Common myeloid progenitor, CD34-positive (primary cell): ENCODE measurements around the gene FIGLA.
A peak's percentile ranks its signal among the peaks of the same experiment; 100 is the strongest.

Source experiments
- CTCF ChIA-PET: fragments of 350-600 bp; sonication (Branson Sonifier 250); formaldehyde crosslinking; loops from one replicate; lab custom pipeline; 2021; ENCODE audit warnings: antibody characterized with exemption; lab: Charles Lee
- POLR2A ChIA-PET: fragments of 350-600 bp; sonication (Branson Sonifier 250); formaldehyde crosslinking; loops from one replicate; lab custom pipeline; 2021; ENCODE audit warnings: antibody characterized with exemption; lab: Charles Lee
- DNase-seq, 3 donors: peaks; one replicate each; pipeline versions ENCODE4 v3.0.0 to v3.0.0-alpha.2; 2013
- H3K27ac ChIP-seq, 2 experiments: 1 replicate in 1 of 2; 2 replicates in 1 of 2; pipeline ENCODE4 v1.7.0; 2013; ENCODE audit warnings: inconsistent platforms in 2 of 2, low read length in 2 of 2, mild to moderate bottlenecking in 2 of 2, low read depth in 1 of 2, moderate library complexity in 1 of 2; ENCODE audit not compliant: severe bottlenecking in 2 of 2, insufficient read depth in 1 of 2, poor library complexity in 1 of 2
- H3K27me3 ChIP-seq, 5 experiments: replicated peaks in 2 of 5; 1 replicate in 3 of 5; 2 replicates in 2 of 5; pipeline versions ENCODE4 v1.6.1 to v1.7.0; 2013; ENCODE audit warnings: low read length in 4 of 5, mild to moderate bottlenecking in 2 of 5, moderate library complexity in 2 of 5, inconsistent platforms in 1 of 5; ENCODE audit not compliant: insufficient read depth in 5 of 5, control insufficient read depth in 4 of 5
- H3K36me3 ChIP-seq, 4 experiments: 1 replicate in 2 of 4; 2 replicates in 2 of 4; pipeline versions ENCODE4 v1.6.1 to v1.7.0; 2013; ENCODE audit warnings: low read length in 3 of 4, control low read depth in 1 of 4, mild to moderate bottlenecking in 1 of 4; ENCODE audit not compliant: control insufficient read depth in 4 of 4, insufficient read depth in 4 of 4
- H3K4me1 ChIP-seq, 4 experiments: 1 replicate in 3 of 4; 2 replicates in 1 of 4; pipeline versions ENCODE4 v1.6.1 to v1.7.1; 2013; ENCODE audit warnings: low read length in 3 of 4, mild to moderate bottlenecking in 3 of 4, control low read depth in 1 of 4, inconsistent platforms in 1 of 4, moderate library complexity in 1 of 4; ENCODE audit not compliant: control insufficient read depth in 4 of 4, insufficient read depth in 4 of 4; ENCODE audit errors: control extremely low read depth in 1 of 4
- H3K4me3 ChIP-seq, 7 experiments: 1 replicate in 4 of 7; 2 replicates in 3 of 7; pipeline versions ENCODE4 v1.5.1 to v1.7.0; 2013; ENCODE audit warnings: mild to moderate bottlenecking in 7 of 7, low read length in 6 of 7, moderate library complexity in 6 of 7, inconsistent platforms in 2 of 7, low read depth in 2 of 7, control low read depth in 1 of 7; ENCODE audit not compliant: insufficient read depth in 4 of 7, control insufficient read depth in 1 of 7; ENCODE audit errors: extremely low read depth in 1 of 7
- H3K9me3 ChIP-seq, 5 experiments: 1 replicate in 4 of 5; 2 replicates in 1 of 5; pipeline versions ENCODE4 v1.6.1 to v1.7.1; 2013; ENCODE audit warnings: low read length in 4 of 5, mild to moderate bottlenecking in 2 of 5, inconsistent platforms in 1 of 5, low read depth in 1 of 5, moderate library complexity in 1 of 5; ENCODE audit not compliant: control insufficient read depth in 4 of 5, insufficient read depth in 2 of 5; ENCODE audit errors: control extremely low read depth in 1 of 5
- WGBS: methylation state at CpG from one replicate; pipeline ENCODE4 v1.1.5; 2013; ENCODE audit not compliant: insufficient coverage; 5-methylcytosine and 5-hydroxymethylcytosine counted together

The FIGLA gene

DNA sequence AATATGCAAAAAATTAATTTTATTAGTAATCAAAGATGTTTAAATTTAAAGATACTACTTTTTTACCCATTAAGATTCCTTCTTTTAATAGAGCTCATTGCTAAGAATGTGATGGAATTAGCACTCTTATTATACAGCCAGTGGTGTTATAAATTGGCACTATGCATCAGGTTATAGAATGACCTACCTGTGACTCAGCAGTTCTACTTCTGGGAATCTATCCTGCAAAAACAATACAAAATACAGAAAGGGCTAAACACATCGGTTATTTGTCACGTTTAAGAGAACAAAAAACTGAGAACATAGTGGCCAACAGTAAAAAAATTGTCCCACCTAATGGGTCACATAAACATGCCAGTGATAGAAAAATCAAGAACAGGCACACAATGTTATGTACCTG is 13.0 kb downstream of the FIGLA start:
- H3K27me3 ChIP-seq: peaks cover 4 to 18% (median 11%) of the 10 kb centered on the region in 5 experiments

DNA sequence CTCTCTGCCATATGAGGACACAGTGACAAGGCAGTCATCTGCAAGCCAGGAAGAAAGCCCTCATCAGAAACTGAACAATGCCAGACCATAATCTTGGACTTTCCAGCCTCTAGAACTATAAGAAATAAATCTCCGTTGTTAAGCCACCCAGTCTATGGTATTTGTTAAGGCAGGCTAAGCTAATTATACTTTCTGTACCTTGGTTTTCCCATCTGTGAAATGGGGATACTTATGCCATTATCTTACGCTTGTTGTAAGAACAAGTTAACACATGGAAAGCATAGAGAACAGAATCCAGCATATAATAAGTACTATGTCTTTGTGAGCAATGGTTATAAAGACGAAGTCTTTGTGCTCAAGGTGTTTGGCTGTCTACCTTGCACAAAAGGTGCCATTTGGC is 14.2 kb downstream of the FIGLA start:
- no peak for DNase-seq
- POLR2A ChIA-PET: no interaction called here
- H3K9me3 ChIP-seq: peaks cover 0 to 3% (median 2%) of the 10 kb centered on the region in 5 experiments
- no peak overlapping the region for H3K27ac ChIP-seq
- H3K36me3 ChIP-seq: no peaks in the 10 kb centered on the region
- no peak overlapping the region for H3K4me3 ChIP-seq
- peaks cover 0 to 4% (median 1%) of the 10 kb centered on the region in 4 experiments for H3K4me1 ChIP-seq
- peaks cover 4 to 25% (median 15%) of the 10 kb centered on the region in 5 experiments for H3K27me3 ChIP-seq
- no CpG with 5 or more reads among the region's 3 CpGs for WGBS
- CTCF ChIA-PET: interaction anchor here (0.6 to 1.8 kb wide), 3 partner anchors 8 to 295 kb away, joined by 3 to 6 read pairs (median 3); partner anchors contain the start of gene ADD2

More for the DNA sequence above, 13.0 kb downstream of the FIGLA start:
- WGBS: 24% methylated on average over 2 of the region's 2 CpGs
- ChIA-PET POLR2A (interaction anchor here (0.5 kb wide), 1 partner anchor 11 kb away, joined by 3 read pairs; no protein-coding TSS in a partner anchor), CTCF (interaction anchor here (1.8 kb wide), 1 partner anchor 9 kb away, joined by 6 read pairs; the partner anchor contains the start of gene ADD2)
- DNase-seq: no peak
- H3K27ac ChIP-seq: no peak overlapping the region
- peaks cover 0 to 3% (median 2%) of the 10 kb centered on the region in 5 experiments for H3K9me3 ChIP-seq
- no peak overlapping the region for H3K4me3 ChIP-seq
- no peaks in the 10 kb centered on the region for H3K36me3 ChIP-seq
- peaks cover 0 to 4% (median 1%) of the 10 kb centered on the region in 4 experiments for H3K4me1 ChIP-seq

DNA sequence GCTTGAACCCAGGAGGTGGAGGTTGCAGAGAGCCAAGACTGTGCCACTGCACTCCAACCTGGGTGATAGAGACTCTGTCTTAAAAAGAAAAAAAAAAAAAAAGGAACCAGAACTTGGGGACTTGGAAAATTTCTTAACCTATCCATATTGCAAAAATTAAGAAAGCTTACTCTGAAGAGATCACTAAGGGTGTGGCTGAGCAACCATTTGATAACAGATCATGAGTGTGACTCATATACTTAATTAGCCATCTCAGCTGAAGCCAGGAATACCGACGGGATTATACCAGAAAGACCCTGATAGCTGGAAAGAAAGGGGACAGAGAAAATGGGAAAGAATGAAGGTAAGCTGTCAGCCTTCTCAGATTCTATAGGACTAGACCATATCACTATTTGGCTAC is 15.3 kb downstream of the FIGLA start:
- POLR2A ChIA-PET: no interaction called here
- Histone ChIP-seq H3K4me1 (peaks cover 0 to 4% (median 1%) of the 10 kb centered on the region in 4 experiments), H3K36me3 (no peaks in the 10 kb centered on the region), H3K27ac (no peak overlapping the region), H3K9me3 (peaks cover 0 to 3% (median 2%) of the 10 kb centered on the region in 5 experiments), H3K4me3 (no peak overlapping the region), H3K27me3 (peaks cover 4 to 28% (median 13%) of the 10 kb centered on the region in 5 experiments)
- DNase-seq: no peak
- CTCF ChIA-PET: interaction anchor here (0.9 to 1.3 kb wide), 3 partner anchors 10 to 191 kb away, joined by 3 to 4 read pairs (median 4); no protein-coding TSS in a partner anchor
- 92% methylated on average over 2 of the region's 2 CpGs for WGBS

DNA sequence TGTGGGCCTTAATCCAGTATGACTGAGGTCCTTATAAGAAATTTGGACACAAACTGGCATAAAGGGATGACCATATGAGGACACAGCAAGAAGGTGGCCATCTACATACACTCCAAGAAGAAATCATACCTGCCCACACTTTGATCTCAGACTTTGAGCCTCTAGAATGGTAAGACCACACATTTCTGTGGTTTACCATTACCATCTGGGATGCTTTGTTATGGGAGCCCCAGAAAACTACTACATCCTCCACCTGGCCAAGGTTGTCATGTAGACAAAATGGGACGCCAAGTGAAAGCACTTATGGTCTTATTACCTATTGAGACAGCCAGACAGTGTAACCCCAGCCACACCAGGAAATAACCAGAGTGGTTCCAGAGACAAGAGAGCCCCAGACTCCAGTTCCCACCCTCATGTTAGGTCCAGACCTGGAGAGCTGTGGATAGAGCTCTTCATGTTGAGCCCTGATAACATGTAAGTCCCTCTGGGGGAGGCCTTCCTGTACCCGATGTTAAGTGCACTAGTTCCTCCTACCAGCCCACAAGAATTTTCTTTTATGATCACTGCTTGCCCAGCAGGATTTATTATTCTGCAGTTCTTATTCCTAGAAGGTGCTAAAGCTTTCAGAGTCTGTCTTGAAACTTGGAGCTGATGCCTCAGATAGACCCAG is 17.8 kb downstream of the FIGLA start:
- Histone ChIP-seq H3K27ac (no peak overlapping the region), H3K9me3 (peaks cover 0 to 3% (median 2%) of the 10 kb centered on the region in 5 experiments), H3K4me1 (peaks cover 0 to 9% (median 6%) of the 10 kb centered on the region in 4 experiments), H3K36me3 (no peaks in the 10 kb centered on the region), H3K4me3 (no peak overlapping the region), H3K27me3 (peaks cover 3 to 43% (median 28%) of the 10 kb centered on the region in 5 experiments)
- DNase-seq: peak in 1 of 3 donors; percentile 14
- ChIA-PET CTCF (interaction anchor here (1.0 to 3.4 kb wide), 6 partner anchors 12 to 469 kb away, joined by 3 to 16 read pairs (median 3); no protein-coding TSS in a partner anchor), POLR2A (no interaction called here)
- WGBS: 100% methylated on average over 1 of the region's 2 CpGs

DNA sequence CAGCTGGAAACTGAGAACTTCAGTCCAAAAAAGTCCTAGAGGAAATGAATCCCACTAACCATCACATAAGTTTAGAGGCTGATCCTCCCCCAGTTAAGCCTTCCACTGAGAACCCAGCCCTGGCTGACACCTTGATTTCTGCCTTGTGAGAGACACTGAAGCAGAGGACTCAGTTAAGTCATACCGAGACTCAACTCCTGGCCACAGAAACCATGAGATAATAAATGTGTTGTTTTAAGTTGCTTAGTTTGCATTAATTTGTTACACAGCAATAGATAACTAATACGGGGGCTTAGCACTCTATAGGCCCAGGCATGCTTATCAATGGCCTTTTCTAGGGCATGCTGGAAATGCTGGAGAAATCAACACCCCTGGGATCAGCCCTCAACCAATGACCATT is 19.0 kb downstream of the FIGLA start:
- no peak for DNase-seq
- Histone ChIP-seq H3K9me3 (peaks cover 0 to 3% (median 2%) of the 10 kb centered on the region in 5 experiments), H3K36me3 (no peaks in the 10 kb centered on the region), H3K27ac (no peak overlapping the region), H3K4me3 (no peak overlapping the region), H3K4me1 (peaks cover 0 to 21% (median 16%) of the 10 kb centered on the region in 4 experiments), H3K27me3 (peaks cover 5 to 54% (median 34%) of the 10 kb centered on the region in 5 experiments)
- POLR2A ChIA-PET: no interaction called here
- 100% methylated on average over 2 of the region's 2 CpGs for WGBS
- CTCF ChIA-PET: interaction anchor here (3.4 kb wide), 1 partner anchor 13 kb away, joined by 16 read pairs; no protein-coding TSS in a partner anchor

DNA sequence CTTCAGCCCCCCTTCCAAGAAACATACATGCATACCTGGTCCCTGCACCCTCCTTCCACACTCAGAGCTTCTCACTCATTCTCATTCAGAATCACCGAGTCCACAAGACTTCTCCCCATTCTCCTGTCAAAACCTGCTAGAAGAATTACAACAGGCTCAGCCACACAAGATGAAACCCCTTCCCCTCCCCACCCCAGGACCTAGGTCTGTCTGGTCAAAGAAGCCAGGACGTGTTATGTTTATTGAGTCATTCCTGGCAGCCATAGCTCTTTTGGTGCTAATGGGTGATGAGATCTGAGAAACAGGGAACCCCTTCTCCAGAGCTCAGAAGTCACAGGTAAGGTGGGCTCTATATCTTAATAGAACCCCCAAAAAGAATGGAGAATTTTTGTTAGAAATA is 21.0 kb downstream of the FIGLA start:
- peaks cover 0 to 18% (median 15%) of the 10 kb centered on the region in 4 experiments for H3K4me1 ChIP-seq
- ChIA-PET CTCF (interaction anchor here (0.7 to 1.9 kb wide), 8 partner anchors 7 to 151 kb away, joined by 3 to 6 read pairs (median 4); partner anchors contain the start of gene FIGLA), POLR2A (no interaction called here)
- no peak overlapping the region for H3K27ac ChIP-seq
- H3K36me3 ChIP-seq: no peaks in the 10 kb centered on the region
- peaks cover 6 to 69% (median 37%) of the 10 kb centered on the region in 5 experiments for H3K27me3 ChIP-seq
- no peak for DNase-seq
- peaks cover 0 to 3% (median 2%) of the 10 kb centered on the region in 5 experiments for H3K9me3 ChIP-seq
- no peak overlapping the region for H3K4me3 ChIP-seq
- WGBS: 100% methylated on average over 1 of the region's 2 CpGs
